Measurements from ENCODE around the gene DGCR6L.
"Not testable (repeated sequence)": the region's sequence is repeated elsewhere in the genome, so short reads cannot be mapped to it uniquely, and the experiment has no call there.

- TF ChIP-seq CTCF (conservative IDR thresholded peaks at IDR 0.05); ZFX (IDR thresholded peaks at IDR 0.05): not testable (repeated sequence)
Observed at GRCh38 chr22:20356906-20357305, 37.0 kb upstream of the DGCR6L start.
